SIG-M5 treated with dmso at 0.1 percent for 504 hours (cell line): ENCODE data around the gene CFAP92.
A peak's percentile ranks its signal among the peaks of the same experiment; 100 is the strongest.

Experiments
- DNase-seq: peaks from one replicate; lab custom pipeline; 2025; ENCODE audit not compliant: unreplicated experiment; lab: John Stamatoyannopoulos, UW

The CFAP92 gene

DNA sequence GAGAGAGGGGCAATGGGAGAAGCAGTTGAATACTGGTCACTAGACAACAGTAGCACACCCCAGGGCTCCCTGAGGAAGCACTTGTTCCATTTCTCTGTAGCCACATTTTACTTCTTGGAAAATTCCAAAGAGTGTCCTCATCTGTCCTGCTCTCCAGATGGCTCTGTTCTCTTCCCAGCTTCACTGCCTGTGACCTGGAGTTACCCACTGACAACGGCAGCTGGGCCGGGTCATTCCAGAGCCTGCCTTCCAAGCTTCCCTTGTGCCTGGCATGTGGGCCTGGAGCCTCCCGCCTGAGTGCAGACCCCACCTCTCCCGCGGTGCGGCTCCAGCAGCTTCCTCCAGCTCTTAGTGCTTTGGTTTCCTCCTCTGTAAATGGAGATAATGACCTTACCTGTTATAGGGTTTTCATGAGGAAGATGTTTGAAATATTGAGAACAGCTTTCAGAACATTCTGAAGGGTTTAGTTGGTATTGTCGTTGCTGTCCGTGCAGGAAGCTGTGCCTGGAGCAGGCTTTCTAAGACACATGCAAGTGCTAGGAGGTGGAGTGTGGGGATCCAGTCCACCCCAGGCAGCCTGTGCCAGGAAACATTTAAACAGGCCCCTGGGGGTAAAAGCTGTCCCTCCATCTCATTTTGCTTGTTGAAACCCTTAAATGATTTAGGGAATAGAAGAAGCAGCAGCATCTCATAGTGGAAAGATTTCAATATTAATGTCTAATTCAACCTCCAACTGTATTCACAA is 32.0 kb upstream of the CFAP92 start:
- DNase-seq, result no peak

DNA sequence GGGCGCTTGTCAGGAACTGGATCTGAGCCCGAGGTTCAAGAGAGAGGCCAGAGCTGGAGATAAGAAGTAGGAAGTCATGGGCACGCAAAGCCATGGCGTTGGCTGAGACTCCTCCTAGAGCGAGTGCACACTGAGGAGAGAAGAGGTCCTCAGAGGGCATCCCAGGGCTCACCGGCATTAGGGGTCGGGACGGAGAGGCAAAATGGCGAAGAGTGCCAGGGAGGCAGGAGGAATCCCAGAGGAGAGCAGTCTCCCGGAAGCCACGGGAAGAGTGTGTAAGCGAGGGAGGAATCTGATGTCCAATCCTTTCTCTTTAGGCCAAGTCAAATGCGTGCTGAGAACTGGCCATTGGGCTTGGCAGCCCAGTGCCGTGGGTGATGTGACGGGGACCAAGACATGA is 31.2 kb upstream of the CFAP92 start:
- no peak for DNase-seq

DNA sequence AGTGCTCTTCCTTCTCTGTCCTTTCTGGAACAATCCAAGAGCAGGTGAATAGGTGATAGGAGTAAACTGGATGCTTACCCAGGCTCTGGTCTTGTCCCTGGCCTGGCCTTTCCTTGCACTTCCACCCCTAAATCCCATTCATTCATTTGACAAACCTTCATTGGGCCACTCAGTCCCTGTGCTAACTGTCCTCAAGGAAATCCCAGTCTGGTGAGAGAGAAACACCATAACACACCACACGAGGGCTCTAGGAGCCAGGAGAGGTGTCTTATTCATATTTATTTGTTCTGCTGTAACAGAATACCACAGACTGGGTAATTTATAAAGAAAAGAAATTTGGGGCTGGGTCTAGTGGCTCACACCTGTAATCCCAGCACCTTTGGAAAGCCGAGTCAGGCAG is 30.0 kb upstream of the CFAP92 start:
- peak; percentile 30 for DNase-seq

DNA sequence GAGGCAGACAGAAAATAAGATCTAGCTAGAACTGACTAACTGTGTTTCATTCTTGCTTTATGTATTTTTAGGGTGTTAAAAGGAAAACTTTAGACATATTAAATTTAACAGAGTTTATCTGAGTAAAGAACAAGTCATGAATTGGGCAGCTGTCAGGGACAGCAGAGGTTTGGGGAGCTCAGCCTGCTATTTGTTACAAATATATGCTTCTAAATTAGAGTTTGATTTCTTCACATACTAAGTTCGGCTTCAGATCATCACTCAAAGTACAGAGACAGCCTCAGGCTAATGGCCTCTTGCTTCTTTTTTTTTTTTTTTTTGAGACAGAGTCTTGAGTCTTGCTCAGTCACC is 29.1 kb upstream of the CFAP92 start:
- DNase-seq, result no peak

DNA sequence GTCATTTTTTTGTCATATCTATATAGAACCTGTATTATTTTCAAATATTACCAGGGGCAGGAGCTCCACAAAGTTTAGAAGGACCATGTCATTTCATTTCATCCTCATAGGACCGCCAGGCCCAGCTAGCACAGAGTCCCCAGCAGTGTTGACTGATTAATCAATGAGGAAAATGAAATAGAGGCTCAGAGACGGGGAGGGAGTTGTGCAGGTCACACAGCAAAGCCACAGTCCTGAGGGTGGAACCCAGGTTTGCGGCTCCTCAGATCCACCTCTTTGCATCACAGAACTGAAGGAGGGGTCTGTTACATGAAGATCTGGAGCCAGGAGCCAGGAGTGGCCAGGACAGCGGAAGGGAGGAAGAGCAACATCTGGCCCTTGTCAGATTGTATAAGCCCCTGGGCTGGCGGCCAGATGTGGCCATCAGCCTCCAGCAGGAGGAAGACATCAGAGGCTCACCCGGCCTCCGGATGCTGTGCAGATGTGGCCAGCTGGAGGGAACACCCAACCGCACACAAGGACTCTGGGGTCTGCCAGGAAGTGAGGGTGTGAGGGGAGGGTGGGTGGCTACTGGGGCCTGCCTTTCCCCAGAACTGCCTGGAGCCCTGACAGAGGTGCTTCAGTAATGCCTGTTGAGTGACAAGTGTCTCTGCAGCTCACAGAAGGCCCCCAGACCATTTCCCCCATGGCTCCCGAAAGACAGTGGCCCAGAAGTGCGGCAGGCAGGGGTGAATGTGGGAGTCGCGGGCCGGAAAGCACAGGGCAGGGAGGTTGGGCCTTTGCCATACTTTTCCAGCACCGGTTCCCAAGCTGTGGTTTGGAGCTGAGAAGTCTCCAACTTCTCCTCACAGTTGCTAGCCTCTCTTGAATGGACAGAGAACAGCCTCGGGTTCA is 28.5 kb upstream of the CFAP92 start:
- no peak for DNase-seq

DNA sequence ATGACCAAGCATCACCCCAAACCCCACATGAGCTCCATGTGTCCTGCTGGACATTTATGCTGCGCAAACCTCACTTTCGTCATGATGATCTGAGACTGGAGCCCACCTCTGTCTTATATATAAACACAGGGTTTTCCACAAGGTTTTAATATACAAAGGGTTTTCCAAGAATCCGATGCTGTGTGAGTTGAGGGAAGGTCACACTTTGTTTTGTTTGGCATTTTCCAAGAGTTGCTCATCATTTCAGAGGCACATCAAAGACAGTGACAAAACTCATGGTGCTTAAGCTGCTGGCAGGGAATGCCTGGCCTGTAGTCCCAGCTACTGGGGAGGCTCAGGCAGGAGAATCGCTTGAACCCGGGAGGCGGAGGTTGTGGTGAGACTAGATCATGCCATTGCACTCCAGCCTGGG is 27.3 kb upstream of the CFAP92 start:
- no peak for DNase-seq

DNA sequence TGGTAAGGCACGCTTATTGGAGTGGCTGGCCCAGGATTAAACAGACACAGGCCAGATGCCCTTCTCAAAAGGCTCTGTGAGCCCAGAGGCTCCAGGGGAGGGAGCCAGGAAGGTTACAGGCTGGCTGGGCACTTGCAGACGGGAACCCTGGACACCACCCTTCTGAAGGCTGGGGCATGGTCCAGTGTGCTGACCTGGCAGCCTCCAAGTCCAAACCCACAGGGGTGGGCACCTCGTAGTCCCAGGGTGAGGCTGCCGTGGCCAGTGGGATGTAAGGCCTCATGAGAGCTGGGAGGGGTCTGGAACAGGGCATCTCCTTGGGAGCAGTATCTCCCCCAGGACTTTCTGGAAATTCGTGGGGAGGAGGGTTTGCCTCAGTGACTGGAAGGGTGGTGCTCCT is 26.8 kb upstream of the CFAP92 start:
- no peak for DNase-seq

DNA sequence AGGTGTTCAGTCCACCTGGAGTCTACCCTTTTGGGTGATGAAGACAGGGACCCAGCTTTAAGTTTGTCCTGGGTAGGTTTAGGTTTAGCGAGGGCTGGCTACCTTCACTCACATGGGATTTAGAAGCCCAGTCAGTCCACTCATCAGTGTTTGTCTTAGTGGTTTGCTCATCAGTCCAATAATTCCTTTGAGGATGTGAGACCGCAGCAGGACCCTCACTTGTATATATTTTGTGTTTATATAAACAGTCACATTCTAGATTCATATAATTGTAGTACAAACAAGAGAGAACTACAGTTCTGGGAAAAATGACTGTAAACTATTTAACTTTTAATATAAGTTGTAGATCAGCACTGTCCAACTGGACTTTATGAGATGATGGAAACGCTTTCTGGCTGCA is 25.4 kb upstream of the CFAP92 start:
- no peak for DNase-seq

DNA sequence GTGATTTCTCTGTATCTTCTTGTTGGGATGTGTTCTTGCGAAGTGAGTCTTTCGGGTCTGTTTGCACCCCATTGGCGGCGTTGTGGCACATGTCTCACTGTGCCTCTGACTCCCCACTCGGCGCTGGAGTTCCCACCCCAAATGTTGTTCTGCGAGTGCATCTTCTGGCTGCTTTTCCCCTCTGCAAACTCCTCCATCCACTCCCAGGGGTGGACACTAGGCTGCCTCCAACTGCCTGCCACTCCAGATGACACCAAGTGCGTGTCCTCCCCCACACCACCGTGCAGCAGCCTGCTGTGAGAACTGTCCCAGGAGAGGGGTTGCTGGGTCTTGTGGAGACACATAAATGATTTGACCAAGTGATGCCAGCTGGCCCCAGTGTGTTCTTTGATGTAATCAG is 24.9 kb upstream of the CFAP92 start:
- no peak for DNase-seq

DNA sequence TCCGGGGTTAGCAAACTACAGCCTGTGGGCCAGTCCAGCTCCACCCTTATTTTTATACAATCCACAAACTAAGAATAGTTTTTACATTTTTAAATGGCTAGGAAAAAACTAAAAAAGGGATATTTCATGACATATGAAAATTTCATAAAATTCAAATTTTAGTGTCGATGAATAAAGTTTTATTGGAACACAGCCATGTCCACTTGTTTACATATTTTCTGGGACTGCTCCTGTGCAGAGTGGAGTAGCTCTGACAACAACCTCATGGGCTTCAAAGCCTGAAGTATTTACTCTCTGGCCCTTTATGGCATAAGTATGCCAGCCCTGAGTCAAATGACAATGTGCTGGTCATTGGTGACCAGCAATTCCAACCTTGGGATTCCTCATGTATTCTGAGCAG is 24.4 kb upstream of the CFAP92 start:
- DNase-seq, result no peak

DNA sequence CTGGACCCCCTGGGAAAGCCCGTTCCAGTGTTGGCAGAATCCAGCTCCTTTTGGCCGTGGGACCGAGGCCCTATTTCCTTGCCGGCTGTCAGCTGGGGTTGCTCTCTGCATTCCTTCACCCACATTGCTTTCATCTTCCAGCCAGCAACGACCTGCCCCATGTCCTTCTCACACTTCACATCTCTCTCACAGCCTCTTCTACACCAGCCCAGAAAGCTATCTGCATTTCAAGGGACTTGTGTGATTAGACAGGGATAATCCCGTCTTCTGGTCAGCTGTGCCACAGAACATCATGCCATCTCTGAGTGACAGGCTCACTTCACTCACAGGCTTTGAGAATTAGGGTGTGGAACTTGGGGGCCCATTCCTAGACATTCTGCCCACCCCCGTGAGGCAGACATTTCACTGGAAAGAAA is 23.6 kb upstream of the CFAP92 start:
- no peak for DNase-seq

DNA sequence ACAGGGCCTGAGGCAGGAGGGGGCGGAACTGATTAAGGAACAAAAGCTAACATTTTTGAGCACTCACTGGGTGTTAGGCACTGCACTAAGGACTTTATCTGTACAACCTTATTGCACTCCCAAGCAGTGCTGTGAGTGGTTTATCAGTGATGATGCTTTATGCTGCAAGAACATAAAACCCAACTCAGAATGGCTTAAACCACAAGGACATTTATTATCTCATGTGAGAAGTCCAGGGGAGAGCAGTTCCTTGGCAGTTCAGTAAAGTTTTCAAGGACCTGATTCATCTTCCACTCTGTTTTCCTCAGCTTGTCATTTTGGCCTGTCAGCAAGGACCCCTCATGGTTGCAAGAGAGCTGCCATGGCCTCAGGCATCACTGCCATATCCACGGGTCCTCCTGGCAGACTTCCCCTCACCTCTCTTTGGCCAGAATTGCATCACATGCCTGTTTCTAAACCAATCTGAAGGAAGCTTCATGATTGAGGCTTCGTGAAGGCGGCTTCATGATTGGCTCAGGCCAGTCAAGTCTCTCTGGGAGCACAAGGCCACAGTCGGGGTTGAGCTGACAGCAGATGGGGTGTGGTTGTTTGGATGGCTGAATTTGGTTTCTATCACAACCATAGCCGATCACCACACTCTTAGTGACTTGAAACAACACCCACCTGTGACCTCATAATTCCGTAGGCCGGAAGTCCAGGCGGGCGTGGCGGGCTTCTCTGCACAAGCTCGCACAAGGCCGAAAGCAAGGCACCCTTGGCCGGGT is 23.0 kb upstream of the CFAP92 start:
- DNase-seq, result no peak

DNA sequence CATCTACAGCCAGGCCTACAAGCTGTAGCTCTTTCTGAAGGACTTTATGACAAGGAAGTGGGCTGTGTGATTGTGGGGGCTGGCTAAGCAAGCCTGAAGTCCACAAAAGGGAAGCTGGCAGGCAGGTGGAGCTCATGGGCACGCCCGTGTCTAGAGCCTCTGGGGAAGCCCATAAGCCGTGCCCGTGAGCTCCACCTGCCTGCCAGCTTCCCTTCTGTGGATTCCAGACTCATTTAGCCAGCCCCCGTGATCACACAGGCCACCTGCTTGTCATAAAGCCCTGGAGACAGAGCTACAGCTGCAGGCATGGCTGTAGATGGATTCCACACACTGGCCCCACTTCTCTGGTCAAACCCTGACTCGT is 22.5 kb upstream of the CFAP92 start:
- peak; percentile 77 for DNase-seq

DNA sequence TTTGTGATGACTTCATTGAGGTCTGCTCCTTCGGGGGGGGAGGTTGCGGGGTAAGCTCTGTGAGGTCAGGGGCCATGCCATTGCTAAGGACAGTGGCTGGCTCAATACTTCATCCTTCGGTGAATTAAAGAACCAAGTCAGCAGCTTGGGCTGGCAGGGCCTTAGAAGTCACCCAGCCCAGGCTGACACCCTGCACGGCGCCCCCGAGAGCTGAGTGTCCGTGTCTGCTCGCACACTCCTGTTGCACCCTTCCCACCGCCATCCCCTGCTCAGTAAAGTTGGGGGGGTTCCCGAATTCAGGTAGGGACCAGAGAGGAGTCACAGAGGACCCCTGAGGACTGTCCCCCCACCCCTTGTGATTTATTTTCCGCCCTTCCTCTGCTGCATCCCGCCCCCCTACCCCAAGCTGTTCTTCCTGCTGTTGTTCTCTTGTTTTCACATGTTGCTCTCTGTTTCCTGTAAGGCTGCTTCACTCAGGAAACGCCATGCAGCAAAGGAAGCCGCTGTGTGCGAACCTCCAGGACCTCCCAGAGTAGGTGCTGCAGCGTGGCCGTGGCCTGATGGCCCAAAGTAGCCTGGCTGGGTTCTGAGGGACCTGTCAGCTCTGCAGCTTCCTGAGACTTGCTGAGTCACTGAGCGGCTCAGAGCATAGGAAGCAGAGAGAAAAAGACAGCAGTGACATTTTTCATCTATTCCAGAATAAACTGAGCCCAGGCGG is 21.7 kb upstream of the CFAP92 start:
- DNase-seq, result no peak

DNA sequence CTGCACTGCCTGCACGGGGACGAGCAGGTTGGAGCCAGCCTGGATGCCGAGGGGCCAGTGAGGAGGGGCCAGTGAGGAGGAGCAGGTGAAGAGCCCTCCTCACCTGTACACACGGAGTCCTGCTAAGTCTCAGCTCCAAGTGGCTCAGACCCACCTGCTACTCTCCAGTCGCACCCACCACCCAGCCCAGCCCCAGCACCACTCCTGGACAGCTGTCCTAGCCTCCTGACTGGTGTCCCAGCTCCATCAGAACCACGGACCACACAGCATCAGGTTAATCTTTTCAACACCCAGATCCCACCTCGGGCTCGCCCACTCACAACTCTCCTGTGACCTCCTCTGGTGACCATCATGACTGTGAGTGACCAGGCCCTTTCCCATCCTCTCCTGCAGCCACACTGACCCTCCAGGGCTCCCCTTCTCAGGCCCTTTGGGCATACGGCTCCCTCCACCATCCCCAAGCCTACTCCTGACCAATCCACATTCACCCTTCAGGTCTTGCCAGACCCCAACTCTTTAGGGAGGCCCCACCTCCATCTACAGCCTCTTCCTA is 21.0 kb upstream of the CFAP92 start:
- no peak for DNase-seq

DNA sequence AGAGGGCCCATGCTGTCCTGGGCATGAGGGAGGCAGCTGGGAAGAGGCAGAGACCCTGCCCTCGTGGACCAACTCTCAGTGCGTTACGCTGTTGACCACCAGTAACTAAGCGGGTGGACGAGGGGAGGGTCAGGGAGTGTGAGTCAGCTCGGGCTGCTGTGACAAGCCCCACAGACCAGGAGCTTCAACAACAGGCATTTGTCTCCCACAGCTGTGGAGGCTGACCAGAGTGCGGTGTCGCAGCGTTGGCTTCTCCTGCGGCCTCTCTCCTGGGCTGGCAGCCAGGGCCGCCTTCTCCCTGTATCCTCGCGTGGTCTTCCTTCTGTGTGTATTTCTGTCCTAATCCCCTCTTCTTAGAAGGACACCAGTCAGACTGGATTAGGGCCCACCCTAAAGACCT is 20.3 kb upstream of the CFAP92 start:
- DNase-seq, result no peak

DNA sequence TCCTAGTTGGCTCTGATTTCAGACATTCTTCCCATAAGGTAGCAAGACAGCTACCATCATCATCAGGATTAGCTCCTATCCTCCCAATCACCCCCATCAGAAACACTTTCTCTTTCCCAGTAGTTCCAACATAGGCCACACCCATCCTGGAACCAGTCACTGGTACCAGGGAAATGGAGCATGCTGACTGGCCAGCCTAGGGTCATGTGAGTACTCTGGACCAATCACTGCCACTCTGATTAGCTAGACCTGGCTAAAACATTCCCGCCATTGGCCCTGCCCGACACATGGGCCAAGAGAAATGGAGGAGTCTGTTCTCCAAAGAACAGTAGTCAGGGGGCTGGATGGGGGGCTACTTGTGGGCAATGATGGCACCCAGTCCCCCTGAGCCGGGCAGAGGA is 19.6 kb upstream of the CFAP92 start:
- no peak for DNase-seq

DNA sequence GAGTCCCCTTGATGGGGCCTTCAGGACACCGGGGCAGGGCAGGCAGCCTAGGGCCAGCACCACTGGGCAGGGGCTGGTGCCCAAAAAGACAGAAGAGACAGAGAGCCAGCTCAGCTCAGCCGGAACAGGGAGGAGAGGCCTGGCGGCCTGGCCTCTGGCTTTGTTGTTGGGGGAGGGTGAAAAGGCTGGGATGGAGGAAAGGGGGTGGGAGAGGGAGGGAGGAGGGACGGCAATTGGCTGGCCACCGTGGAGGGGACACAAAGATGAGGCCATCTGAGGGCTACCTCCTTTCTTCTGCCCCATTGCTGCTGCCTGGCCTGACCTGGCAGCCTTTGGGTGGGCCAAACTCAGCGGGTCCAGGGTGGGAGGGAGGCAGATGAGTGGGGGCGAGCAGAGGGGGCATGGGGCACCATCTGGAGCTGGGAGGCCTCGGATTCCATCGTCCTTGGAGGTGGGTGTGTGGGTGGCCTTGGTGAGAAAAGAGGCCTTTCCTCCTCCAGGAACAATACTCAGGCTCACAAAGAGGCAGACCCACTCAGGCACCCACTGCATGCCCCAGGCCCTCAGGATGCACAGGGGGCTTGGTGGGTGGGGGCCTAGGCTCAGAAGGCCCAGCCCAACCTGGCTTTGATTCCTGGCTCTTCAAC is 16.6 kb upstream of the CFAP92 start:
- no peak for DNase-seq

DNA sequence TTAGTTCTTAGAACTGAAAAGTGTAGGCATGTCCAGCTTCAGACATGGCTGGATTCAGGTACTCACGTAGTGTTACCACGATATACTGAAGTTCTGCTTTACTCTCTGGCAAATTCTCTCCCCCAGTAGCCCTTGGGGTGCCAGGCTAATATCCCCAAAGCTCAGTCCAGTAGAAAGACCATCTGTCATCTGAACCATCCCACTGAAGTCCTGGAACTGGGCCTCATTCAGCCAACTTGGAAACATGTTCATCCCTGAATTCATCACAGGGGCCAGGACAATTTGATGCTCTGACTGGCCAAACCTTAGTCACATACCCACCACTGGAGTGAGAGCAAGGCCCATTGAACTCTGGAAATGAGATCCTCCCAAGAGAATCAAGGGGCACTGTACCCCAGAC is 15.4 kb upstream of the CFAP92 start:
- DNase-seq, result no peak

DNA sequence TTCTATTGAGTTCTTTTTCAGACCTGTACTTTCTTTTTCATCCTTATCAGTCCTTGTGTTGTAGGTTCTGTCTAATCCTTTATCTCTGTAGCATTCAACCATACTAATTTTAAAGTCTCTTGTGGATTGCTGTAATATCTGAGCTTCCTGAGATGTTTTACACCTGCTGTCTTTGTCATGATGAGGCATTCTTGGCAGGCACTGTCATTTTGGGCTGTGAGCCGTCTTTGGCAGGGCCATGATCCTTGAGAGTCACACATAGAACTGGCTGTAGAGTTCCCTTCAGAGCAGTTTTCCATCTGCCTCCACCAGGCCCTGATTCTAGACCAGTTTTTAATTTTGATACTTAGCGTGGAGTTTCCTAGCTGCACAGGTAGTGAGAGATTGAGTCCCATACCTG is 13.9 kb upstream of the CFAP92 start:
- DNase-seq, result no peak
